Ishikawa (cell line): ENCODE data around the gene HAL.

Source experiments
- CEBPB ChIP-seq: IDR thresholded peaks from 2 replicates; pipeline ENCODE4 v1.6.1; 2012
- CREB1 ChIP-seq: IDR thresholded peaks from 2 replicates; pipeline ENCODE4 v1.6.1; 2012; ENCODE audit warnings: low read depth
- EGR1 ChIP-seq: IDR thresholded peaks from 2 replicates; pipeline ENCODE4 v1.6.1; 2012
- EP300 ChIP-seq: IDR thresholded peaks from 2 replicates; pipeline ENCODE4 v1.6.1; 2012; ENCODE audit warnings: borderline replicate concordance
- FOXM1 ChIP-seq: IDR thresholded peaks from 2 replicates; pipeline ENCODE4 v1.6.1; 2012; ENCODE audit warnings: low read depth, borderline replicate concordance
- MAX ChIP-seq: IDR thresholded peaks from 2 replicates; pipeline ENCODE4 v1.6.1; 2012
- NFIC ChIP-seq: IDR thresholded peaks from 2 replicates; pipeline ENCODE4 v1.6.1; 2012
- RAD21 ChIP-seq: IDR thresholded peaks from 2 replicates; pipeline ENCODE4 v1.6.1; 2012; ENCODE audit warnings: low read depth
- REST ChIP-seq: IDR thresholded peaks from 2 replicates; pipeline ENCODE4 v1.6.1; 2012; ENCODE audit warnings: low read depth, mild to moderate bottlenecking
- TAF1 ChIP-seq: IDR thresholded peaks from 2 replicates; pipeline ENCODE4 v1.6.1; 2012; ENCODE audit warnings: low read depth, mild to moderate bottlenecking
- TCF12 ChIP-seq: IDR thresholded peaks from 2 replicates; pipeline ENCODE4 v1.6.1; 2012; ENCODE audit warnings: low read depth
- TEAD4 ChIP-seq: IDR thresholded peaks from 2 replicates; pipeline ENCODE4 v1.6.1; 2012
- USF1 ChIP-seq: IDR thresholded peaks from 2 replicates; pipeline ENCODE4 v1.6.1; 2012
- YY1 ChIP-seq: IDR thresholded peaks from 2 replicates; pipeline ENCODE4 v1.6.1; 2012; ENCODE audit warnings: low read depth
- ZBTB7A ChIP-seq: IDR thresholded peaks from 2 replicates; pipeline ENCODE4 v1.6.1; 2012; ENCODE audit warnings: low read depth

Gene HAL

GRCh38 chr12:95996034-95996658, at the start of gene HAL:
Gene HAL, minus strand, starts transcription at chr12:95996344. Its CDS starts 434 bp downstream, at chr12:95995910.
- TF ChIP-seq EGR1 (no peak), MAX (no peak), NFIC (no peak), FOXM1 (no peak), TAF1 (no peak), EP300 (no peak), TCF12 (no peak), REST (no peak), RAD21 (no peak), ZBTB7A (no peak), CREB1 (no peak)

GRCh38 chr12:96045566-96045965, 49.4 kb upstream of the HAL start:
- TF ChIP-seq MAX (no peak), RAD21 (no peak), YY1 (no peak), CREB1 (no peak), USF1 (no peak)

- TF ChIP-seq REST (no peak), FOXM1 (no peak), ZBTB7A (no peak), EGR1 (no peak), CREB1 (no peak), TAF1 (no peak), TCF12 (no peak), NFIC (no peak), YY1 (no peak), RAD21 (no peak), EP300 (no peak), CEBPB (no peak), MAX (no peak), USF1 (no peak), TEAD4 (no peak)
These were observed 48.8 kb upstream of the HAL start for GRCh38 chr12:96044943-96045290.

- no peak for TF ChIP-seq CREB1
- TF ChIP-seq TCF12, result no peak
- no peak for TF ChIP-seq EGR1
- no peak for TF ChIP-seq ZBTB7A
- no peak for TF ChIP-seq CEBPB
- TF ChIP-seq REST, result no peak
- TF ChIP-seq EP300, result no peak
- TF ChIP-seq FOXM1, result no peak
- TF ChIP-seq YY1, result no peak
- TF ChIP-seq TEAD4, result no peak
- TF ChIP-seq USF1, result no peak
These were observed 48.1 kb upstream of the HAL start for GRCh38 chr12:96044017-96044942.
